ENCODE data around the gene ZNF469. TPM values are rescaled to one million over a fixed set of nuclear protein-coding genes. Genes with fewer than 3 reads are reported as not detected.

Gene ZNF469
- total and polyA plus RNA-seq, 4 donors = 0.04 to 0.50 (median 0.36) TPM

- WGBS = 82% methylated on average over 32 of the region's 32 CpGs
Observed at GRCh38 chr16:88349903-88350900, 32.6 kb upstream of the ZNF469 start.

GRCh38 chr16:88350922-88351321, 31.8 kb upstream of the ZNF469 start:
- 70% methylated on average over 15 of the region's 15 CpGs for WGBS
- H3K4me1 ChIP-seq (ENCODE audit: control insufficient read depth in 4 of 4, insufficient read depth in 4 of 4, low read length in 3 of 4) = no peaks in the 10 kb centered on the region
- H3K9me3 ChIP-seq (ENCODE audit: control insufficient read depth in 4 of 4, low read length in 3 of 4) = no peaks in the 10 kb centered on the region
- no peak overlapping the region for H3K27ac ChIP-seq (ENCODE audit: low read depth in 1 of 2, low read length in 2 of 2)
- no peaks in the 10 kb centered on the region for H3K36me3 ChIP-seq (ENCODE audit: control insufficient read depth in 4 of 4, insufficient read depth in 3 of 4, low read depth in 1 of 4, low read length in 3 of 4)
- TF ChIP-seq FOXA1 (IDR thresholded peaks at IDR 0.05) (no peak), FOXA2 (IDR thresholded peaks at IDR 0.05) (no peak), RXRA (IDR thresholded peaks at IDR 0.05) (no peak), NR2F2 (IDR thresholded peaks at IDR 0.05) (no peak), JUND (IDR thresholded peaks at IDR 0.05) (no peak)
- no peak overlapping the region for H3K9ac ChIP-seq (ENCODE audit: low read depth in 1 of 2, low read length in 2 of 2)
- no peak overlapping the region for H3K4me3 ChIP-seq (ENCODE audit: low read depth in 1 of 3, low read length in 3 of 3)
- no peak for DNase-seq (ENCODE audit: low spot score)
- no peaks in the 10 kb centered on the region for H3K27me3 ChIP-seq (ENCODE audit: control insufficient read depth in 4 of 4, insufficient read depth in 4 of 4, low read length in 3 of 4)

More at GRCh38 chr16:88349903-88350900, 32.6 kb upstream of the ZNF469 start:
- no peak overlapping the region for H3K27ac ChIP-seq (ENCODE audit: low read depth in 1 of 2, low read length in 2 of 2)
- H3K9me3 ChIP-seq (ENCODE audit: control insufficient read depth in 4 of 4, low read length in 3 of 4) = no peaks in the 10 kb centered on the region
- DNase-seq (ENCODE audit: low spot score) = no peak
- H3K27me3 ChIP-seq (ENCODE audit: control insufficient read depth in 4 of 4, insufficient read depth in 4 of 4, low read length in 3 of 4) = no peaks in the 10 kb centered on the region
- no peak overlapping the region for H3K9ac ChIP-seq (ENCODE audit: low read depth in 1 of 2, low read length in 2 of 2)
- no peak for TF ChIP-seq MAX (IDR thresholded peaks at IDR 0.05)
- no peak for TF ChIP-seq ZBTB33 (IDR thresholded peaks at IDR 0.05)
- no peak for TF ChIP-seq RAD21 (IDR thresholded peaks at IDR 0.05)
- TF ChIP-seq HNF4G (IDR thresholded peaks at IDR 0.05) = no peak
- no peak for TF ChIP-seq EGR1 (IDR thresholded peaks at IDR 0.05; ENCODE audit: low read depth in 2 of 2)
- TF ChIP-seq JUND (IDR thresholded peaks at IDR 0.05) = no peak
- TF ChIP-seq ATF3 (IDR thresholded peaks at IDR 0.05) = no peak
- no peak for TF ChIP-seq GABPA (IDR thresholded peaks at IDR 0.05 in 1 of 2, conservative IDR thresholded peaks at IDR 0.05 in 1 of 2)
- TF ChIP-seq NR2F2 (IDR thresholded peaks at IDR 0.05) = no peak
- no peak for TF ChIP-seq TAF1 (conservative IDR thresholded peaks at IDR 0.05)
- no peak for TF ChIP-seq CTCF (IDR thresholded peaks at IDR 0.05; ENCODE audit: low read depth, low read length, missing input control)
- TF ChIP-seq HNF4A (conservative IDR thresholded peaks at IDR 0.05) = no peak
- TF ChIP-seq FOXA2 (IDR thresholded peaks at IDR 0.05) = no peak
- no peak overlapping the region for H3K4me3 ChIP-seq (ENCODE audit: low read depth in 1 of 3, low read length in 3 of 3)
- no peaks in the 10 kb centered on the region for H3K4me1 ChIP-seq (ENCODE audit: control insufficient read depth in 4 of 4, insufficient read depth in 4 of 4, low read length in 3 of 4)
- no peaks in the 10 kb centered on the region for H3K36me3 ChIP-seq (ENCODE audit: control insufficient read depth in 4 of 4, insufficient read depth in 3 of 4, low read depth in 1 of 4, low read length in 3 of 4)
